Right renal pelvis (tissue), 4 donors: ENCODE data around the gene EPRS1. TPM values are rescaled to one million over a fixed set of nuclear protein-coding genes. Genes with fewer than 3 reads are reported as not detected.
"Not testable (repeated sequence)": the region's sequence is repeated elsewhere in the genome, so short reads cannot be mapped to it uniquely, and the experiment has no call there.

ENCODE experiments used
- DNase-seq, 4 donors: peaks; one replicate each; pipeline ENCODE4 v3.0.0-alpha.2; 2013; ENCODE audit warnings: low read depth in 4 of 4, low spot score in 3 of 4, missing footprints in 1 of 4
- polyA plus RNA-seq, 4 donors: library from polyadenylated mRNA; unstranded; fragments of 120-200 nt; gene quantifications; one replicate each; pipeline ENCODE4 v1.2.1, GENCODE V29; 2013; ENCODE audit not compliant: insufficient read length in 4 of 4

The EPRS1 gene
- 100 to 1,000 TPM; 101 to 119 (median 112) TPM for polyA plus RNA-seq

DNA sequence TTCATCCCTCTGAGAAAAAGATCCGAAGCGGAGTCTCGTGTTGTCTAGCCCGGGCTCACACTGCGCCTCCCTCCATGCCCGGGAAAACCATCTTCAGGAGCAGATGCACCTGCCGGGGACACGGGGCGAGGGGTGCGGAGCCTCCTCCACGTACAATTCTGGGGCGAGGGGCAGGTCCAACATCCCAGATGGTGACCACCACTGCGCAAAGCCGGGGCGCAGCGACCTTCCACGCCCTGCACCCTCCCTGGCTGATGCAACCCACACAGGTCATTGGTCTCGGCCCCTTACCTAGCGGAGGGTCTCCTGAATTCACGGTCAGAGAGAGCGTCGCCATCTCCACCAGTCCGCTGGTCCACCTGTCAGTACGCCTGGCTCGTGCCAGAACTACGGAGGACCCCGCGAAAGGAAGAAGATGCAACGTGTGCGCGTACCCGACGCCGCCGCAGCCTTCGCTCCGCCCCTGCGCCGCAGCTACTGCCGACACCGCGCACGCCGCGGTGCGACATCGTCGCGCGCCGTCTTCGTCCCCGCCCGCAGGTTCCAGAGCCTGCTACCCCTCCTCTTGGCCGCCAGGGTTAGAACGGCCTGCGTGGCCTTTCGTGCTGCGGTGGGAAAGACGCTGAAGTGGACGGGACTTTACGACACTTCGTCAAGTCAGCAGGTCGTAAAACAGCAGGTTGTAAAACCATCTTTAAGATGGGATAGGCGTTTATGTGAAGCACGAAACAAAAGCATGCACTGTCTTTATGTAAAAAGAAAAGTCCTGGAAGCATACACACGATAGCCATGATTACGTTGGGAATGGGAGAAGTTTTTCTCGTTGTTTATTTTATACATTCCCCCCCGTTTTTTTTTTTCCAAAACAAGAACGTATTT, at the start of gene EPRS1:
TSS of gene EPRS1 (minus strand) at position 454 of the 879 bp plus-strand sequence. CDS start at position 337, 117 bp downstream.
- peak; percentile 86 to 89 (median 88) for DNase-seq

DNA sequence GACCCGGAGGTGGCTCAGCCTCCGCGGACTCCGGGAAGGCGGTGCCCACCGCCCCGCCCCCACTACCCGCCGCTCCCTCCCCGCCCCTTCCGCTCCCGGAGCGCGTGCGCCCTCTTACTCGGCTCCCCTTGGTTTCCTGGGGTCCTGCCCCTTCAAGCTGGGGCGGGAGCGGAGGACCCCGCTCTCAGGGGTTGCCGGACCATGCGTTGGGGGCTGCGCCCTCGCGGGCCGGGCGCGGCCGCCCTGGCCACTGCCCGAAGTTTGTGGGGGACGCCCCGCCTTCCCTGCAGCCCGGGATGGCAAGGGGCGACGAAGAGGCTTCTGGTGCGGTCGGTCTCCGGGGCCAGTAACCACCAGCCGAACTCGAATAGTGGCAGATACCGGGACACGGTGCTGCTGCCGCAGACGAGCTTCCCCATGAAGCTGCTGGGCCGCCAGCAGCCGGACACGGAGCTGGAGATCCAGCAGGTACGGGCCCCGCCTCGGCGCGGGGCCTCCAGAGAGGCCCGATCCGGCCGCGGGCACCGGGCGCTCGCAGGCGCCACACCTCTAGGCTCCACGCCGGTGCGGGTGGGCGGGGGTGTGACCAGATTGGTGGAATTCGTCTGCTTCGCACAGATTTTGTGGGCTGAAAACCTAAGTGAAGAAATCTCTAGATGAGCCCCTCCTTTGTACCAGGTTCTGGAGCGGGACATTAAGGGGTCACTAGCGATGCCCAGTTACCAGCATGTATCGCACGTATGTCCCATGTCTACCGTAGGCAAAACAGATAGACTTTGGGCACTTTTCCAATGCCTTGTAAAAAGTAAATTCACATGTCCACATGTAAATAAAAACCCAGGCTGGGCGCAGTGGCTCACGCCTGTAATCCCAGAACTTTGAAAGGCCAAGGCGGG, 48.0 kb upstream of the EPRS1 start, which contains the start of gene IARS2:
TSS of gene IARS2 (plus strand) at position 117 of the 896 bp plus-strand sequence. CDS start at position 202, 85 bp downstream.
- DNase-seq: peak; percentile 71 to 74 (median 72)

DNA sequence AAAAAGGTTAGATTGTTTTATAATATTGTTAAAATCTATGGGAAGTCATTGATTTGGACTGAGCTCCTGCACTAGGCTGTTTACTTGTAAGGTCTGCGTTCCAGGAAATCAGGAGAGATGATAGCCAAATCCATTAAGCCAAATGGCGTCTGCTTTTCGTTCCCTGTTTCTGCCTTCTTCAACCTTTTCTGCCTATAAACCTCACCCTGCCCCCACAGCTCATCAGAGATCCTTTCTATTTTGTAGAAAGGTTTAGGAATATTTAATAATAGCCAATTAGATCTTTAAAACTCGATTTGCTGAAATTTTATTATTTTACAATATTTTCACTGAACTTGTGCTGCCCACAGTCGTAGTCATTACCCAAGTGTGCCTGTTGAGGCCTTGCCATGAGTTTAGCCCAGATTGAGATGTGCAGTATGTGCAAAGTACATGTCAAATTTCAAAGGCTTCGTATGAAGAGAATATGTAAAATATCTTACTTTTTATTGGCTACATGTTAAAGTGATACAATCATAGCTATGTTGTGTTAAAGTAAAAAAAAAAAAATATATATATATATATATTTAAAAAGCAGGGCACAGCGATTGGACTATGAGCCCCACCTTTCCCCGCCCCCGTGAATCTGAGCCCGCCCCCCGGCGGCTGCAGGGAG, 47.2 kb upstream of the EPRS1 start:
- DNase-seq: peak in 1 of 4 donors; percentile 2

DNA sequence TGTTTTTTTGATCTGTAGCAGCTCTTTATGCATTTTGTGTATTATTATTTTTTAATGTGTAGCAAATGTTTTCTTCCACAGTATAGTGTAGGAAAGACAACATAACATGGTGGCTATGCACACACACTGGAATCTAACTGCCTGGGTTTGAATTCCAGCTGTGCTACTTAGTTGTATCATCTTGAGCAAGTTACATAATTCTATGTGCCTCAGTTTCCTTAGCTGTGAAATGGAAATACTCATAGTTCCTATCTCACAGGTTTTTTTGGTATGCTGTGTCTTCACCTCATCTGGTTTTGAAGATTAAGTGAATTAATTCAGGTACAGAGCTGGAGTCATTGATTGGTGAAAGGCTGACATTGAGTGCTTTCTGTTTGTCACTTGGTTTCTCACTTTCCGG, 46.4 kb upstream of the EPRS1 start:
- DNase-seq: no peak

DNA sequence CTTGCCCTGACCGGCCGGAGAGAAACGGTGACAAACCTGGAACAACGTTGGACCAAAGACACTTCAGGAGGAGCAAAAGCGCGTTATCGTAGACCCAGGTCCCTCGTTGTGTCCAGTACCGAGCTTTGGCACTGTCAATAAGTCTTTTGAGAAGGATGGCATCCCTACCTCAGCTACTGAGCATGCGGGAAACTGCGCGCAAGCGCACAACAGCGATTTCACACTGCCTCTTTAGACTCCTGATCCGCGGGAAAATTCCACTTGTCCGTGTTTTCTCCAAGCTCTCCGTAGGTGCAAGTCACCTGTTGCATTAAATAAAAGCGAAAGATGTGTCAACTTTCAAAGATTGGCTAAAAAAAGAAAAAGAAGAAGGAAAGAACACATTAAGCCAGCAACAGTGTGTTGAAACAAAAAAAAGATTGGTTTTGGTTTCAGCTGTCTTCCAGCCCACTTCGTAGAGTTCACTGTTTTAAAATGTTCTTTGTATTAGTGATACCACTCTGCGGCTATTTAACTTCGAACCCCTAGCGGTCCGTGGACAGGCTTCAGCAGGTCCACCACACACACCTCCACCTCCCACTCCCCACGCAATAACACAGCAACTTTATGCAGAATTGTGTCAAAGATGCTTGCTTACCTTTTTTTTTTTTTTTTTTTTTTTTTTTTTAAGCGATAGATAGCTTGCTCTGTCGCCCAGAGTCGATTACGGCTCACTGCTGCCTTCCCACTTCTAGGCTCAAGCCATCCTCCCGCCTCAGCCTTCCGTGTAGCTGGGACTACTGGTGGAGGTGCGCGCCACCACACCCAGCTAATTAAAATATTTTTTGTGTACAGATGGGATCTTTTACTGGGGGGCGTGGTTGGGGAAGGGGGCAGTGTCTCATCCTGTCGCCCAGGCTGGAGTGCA, 43.6 kb upstream of the EPRS1 start, which contains the start of gene BPNT1:
TSS of gene BPNT1 (minus strand) at position 139 of the 907 bp plus-strand sequence. CDS start 9,942 bp downstream, outside the sequence.
- DNase-seq: peak; percentile 96 to 97 (median 97)

DNA sequence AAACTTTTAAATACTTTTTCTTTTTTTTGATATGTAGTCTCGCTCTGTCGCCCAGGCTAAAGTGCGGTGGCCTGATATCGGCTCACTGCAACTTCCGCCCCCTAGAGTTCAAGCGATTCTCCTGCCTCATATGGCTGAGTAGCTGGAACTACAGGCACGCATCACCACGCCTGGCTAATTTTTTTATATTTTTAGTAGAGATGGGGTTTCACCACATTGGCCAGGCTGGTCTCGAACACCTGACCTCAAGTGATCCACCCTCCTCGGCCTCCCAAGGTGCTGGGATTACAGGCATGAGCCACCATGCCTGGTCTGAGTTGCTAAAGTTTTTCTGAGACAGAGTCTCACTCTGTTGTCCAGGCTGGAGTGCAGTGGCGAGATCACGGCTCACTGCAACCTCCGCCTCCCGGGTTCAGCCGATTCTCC, 40.0 kb upstream of the EPRS1 start:
- DNase-seq: not testable (repeated sequence)

DNA sequence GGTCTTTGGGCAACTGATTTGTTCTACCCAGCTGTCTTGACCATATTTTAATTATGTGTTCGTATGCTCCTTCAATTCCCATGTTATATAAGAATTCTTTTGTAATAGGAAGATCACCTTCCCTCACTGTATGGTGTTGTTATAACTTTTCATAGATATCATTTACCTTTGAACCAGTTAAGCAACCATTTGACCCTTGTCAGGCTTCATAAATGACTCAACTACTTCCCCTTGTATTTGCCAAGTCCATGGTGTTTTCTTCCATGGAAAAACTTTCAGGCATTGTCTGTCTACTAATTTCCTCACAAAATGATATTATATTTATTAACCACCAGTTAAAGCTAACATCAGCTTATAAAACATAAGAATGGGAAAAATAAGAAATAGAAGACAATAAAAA, 38.2 kb upstream of the EPRS1 start:
- no peak for DNase-seq

DNA sequence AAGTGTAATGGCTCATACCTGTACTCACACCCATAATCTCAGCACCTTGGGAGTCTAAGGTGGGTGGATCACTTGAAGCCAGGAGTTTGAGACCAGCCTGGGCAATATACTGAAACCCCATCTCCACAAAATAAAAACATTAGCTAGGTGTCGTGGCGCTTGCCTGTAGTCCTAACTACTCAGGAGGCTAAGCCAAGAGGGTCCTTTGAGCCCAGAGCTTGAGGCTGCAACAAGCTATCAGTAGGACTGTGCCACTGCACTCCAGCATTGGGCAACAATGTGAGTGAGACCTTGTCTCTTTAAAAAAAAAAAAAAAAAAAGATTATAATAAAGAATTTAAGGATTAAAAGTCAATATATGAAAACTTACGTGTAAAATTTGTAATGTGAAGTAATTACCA, 31.6 kb upstream of the EPRS1 start:
- DNase-seq: no peak

DNA sequence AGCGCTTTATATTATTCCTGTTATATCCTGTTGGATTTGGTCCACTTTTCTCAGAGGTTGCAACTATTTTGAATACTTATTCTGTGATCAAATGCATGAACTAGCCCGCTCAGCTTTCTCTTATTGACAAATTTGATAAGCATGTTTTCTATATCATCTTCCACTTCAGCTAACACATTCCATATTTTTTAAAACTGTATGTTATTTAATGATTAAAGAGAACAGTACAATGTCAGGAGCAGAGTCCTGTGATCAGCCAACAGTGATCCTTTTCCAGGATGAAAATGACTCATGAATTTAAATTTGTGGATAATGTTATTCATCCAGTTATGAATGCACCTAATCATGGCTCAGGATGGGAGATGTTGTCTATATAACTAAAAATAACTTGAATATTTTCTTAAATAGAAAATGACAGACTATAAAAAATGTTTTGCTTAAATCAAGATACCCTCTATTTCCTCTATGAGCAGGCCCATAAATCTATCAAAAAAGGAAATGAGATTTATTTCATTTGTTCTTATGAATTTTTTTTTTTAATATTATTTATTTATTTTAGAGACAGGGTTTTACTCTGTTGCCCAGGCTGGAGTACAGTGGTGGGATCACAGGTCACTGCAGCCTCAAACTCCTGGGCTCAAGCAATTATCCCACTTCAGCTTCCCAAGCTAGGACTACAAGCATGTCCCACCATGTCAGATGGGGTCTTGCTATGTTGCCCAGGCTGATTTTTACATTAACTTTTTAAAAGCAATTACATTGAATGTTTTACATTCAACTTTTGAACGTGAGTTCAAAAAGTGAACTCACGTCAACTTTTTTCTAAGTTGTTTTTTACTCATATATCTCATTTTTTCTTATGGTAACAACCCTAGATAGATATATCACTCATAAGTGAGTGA, 30.8 kb upstream of the EPRS1 start:
- no peak for DNase-seq

DNA sequence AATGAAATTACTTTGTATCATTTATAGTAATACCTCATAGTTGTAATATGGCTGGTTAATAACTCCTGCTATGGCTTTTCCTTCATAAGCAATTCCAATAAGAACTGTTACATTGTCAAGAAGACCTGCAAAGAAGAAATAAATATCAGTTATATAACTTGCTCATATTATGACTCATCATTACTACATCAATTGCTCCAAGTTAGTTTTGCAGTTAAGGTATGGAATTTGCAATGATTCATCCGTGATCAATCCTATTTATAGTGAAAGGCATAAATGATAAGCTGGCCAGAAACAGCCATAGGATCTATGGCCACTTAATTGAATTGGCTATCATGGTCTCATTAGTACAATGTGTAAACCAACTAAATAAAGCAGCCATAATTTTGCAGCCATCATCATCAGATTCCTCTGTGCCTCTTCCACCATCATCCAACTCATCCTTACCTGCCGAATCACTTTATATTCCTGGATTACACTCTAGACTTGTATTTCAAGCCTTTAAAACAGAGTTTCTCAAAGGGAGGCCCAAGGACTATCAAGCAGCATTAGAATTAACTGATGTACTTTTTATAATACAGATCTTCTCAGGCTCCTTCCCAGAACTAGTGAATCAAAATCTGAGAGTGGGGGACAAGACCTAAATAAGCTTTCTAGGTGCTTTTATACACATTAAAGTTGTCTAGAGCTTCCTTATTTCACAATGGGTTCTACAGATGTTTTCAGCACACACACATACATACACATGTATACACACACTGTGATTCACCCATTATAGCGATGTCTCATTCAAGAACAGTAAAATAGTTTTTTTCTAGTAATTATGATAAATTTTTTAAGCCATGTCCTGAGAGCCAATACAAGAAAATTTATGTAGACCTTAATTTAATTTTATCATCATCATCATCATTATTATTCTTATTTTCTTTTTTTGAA, 21.2 kb upstream of the EPRS1 start:
- DNase-seq: no peak

DNA sequence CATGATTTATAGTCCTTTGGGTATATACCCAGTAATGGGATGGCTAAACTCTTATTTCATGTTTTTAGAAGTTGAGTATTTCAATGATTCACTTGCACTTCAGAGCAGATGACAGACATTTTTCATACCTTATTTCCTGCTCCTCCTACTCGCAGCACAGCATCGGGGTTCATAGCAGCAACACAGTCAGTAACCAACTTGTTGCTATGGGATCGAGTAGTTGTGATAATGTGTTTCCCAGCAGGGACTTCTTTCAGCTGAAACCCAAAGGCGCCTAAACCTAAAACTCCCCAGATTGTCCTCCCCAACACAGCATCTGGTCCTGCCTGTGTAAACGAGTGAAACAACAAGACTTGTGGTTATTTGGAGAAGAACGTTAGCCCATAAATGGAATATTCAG, 16.3 kb upstream of the EPRS1 start:
- no peak for DNase-seq

DNA sequence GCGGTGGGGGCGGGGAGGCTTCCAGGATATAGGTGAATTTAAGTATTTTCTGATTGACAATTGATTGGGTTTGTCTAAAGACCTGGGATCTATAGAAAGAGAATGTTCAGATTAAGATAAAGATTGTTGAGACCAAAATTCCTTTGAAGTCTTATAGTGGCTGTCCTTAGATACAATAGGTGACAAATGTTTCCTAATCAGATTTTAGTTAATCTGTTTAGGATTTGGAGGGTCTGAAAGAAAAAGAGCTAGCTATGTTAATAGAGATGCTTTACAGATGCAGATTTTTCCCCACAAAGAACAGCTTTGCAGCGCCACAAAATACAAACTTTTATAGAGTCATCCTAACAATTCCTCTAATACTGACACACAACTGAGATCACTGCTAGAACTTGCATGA, 14.6 kb upstream of the EPRS1 start:
- no peak for DNase-seq

DNA sequence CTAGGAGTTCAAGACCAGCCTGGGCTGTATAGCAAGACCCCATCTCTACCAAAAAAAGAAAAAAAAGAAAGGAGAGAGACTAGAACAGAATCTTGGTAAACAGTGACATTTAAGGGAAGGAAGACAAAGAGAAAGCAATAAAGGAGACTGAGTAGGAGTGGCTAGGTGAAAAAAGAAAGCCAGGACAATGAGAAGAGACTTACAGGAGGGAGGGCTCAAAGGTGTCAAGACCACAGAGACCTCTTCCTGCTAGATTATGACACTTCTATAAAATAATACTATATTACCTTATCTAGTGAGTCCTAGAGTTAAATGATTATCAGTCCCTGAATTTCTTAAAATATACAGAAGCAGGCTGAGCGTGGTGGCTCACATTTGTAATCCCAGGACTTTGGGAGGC, 10.1 kb upstream of the EPRS1 start:
- no peak for DNase-seq

DNA sequence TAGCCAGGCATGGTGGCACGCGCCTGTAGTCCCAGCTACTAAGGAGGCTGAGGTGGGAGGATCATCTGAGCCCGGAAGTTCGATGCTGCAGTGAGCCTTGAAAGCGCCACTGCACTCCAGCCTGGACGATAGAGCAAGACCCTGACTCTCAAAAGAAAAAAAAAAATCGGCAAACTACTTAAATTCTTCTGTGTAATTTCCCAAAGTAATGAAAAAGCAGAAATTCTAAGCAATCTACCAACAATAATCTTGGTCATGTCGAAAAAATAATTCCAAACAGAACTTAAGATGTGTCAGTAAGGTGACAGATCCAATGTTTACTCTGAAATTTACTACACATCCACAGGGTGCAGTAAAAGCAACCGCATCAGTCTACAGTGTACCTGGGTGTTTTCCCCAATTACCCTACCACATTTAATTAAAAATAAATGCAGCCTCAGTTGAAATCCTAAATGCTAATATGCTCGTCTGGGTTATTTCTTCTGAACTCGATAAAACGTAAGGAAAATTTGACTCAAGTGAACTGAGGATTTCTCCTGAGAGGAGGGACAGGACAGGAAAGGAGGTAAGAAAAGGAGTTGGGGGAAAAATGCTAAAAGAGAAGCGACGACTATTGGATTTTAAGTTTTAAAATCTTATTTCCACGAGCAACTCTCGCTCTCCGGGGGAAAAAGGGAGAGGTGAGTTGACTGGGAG, 801 bp downstream of the EPRS1 start:
- no peak for DNase-seq

DNA sequence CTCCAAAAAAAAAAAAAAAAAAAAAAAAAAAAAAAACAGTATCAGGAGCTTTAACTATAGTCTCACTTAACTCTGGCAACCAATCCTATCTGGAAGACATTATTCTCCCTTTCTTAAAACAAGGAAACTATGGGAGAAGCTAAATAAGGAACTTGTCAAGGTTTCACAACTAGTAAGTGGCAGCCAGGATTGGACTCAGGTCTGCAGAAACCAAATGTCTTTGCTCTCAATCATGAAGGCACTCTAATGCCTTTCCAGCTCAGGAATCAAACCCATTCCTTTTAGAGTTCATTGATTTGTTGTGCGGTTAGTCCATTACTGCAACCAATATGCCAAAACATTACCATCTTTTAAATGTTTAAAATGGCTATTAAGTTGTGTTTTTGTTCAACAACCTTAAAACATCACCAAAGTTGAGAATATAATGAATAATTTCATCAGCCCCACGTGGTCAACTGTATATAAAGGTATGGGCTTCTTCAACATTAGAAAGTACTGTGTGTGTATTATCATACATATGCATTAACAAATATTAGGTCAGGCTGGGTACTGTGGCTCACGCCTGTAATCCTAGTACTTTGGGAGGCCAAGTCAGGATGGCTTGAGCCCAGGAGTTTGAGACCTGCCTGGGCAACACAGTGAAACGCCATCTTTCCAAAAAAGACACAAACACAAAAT, 1.5 kb downstream of the EPRS1 start:
- no peak for DNase-seq

DNA sequence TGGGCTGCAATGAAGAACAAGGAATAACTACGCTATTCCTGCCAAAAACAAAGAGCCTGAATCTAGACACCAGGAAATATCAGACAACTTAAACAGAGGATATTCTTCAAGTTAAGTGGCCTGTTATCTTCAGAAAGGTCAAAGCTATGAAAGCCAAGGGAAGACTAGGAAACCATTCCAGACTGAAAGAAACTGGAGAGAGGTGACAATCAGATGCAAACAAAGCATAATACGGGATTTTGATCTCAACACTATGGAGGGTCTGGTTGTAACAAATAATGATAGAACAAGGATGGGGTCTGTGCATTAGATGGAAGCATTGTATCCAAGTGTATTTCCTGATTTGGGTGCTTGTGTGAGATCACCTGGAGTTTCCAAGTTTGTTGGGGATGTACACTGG, 2.7 kb downstream of the EPRS1 start:
- no peak for DNase-seq
